ENCODE measurements around the gene FLOT2.

The FLOT2 gene

GRCh38 chr17:28867276-28867675, 30.3 kb downstream of the FLOT2 start:
- Histone ChIP-seq H3K79me2 (ENCODE audit: insufficient read depth, low read length) (no peaks in the 10 kb centered on the region), H3K4me2 (ENCODE audit: low read length) (no peak overlapping the region), H3K9me3 (ENCODE audit: low read length) (no peaks in the 10 kb centered on the region), H3K27ac (ENCODE audit: low read depth, low read length, poor library complexity, severe bottlenecking) (peak overlapping the region; percentile 30), H3K9me2 (ENCODE audit: low read depth, low read length) (no peaks in the 10 kb centered on the region), H3K36me3 (ENCODE audit: insufficient read depth, low read length) (no peaks in the 10 kb centered on the region), H4K20me1 (ENCODE audit: insufficient read depth, low read length) (no peaks in the 10 kb centered on the region), H3K9ac (ENCODE audit: low read length) (no peak overlapping the region), H3K4me1 (ENCODE audit: insufficient read depth, low read length, severe bottlenecking) (peaks cover 44% of the 10 kb centered on the region), H3K4me3 (ENCODE audit: low read depth, low read length, poor library complexity, severe bottlenecking) (no peak overlapping the region), H2AFZ (ENCODE audit: low read length) (no peak overlapping the region), H3F3A (ENCODE audit: insufficient read depth, low read length) (no peaks in the 10 kb centered on the region), H3K27me3 (ENCODE audit: insufficient read depth, low read length) (no peaks in the 10 kb centered on the region)
- TF ChIP-seq EZH2 (IDR thresholded peaks at IDR 0.05; ENCODE audit: borderline replicate concordance, low read length) (no peak), CTCF (IDR thresholded peaks at IDR 0.05; ENCODE audit: low read length) (no peak)

GRCh38 chr17:28865946-28866752, 31.4 kb downstream of the FLOT2 start:
- no peaks in the 10 kb centered on the region for H3K36me3 ChIP-seq (ENCODE audit: insufficient read depth, low read length)
- peak overlapping the region; percentile 84; the same call in 1 of the 2 replicates for H2AFZ ChIP-seq (ENCODE audit: low read length)
- H3K27ac ChIP-seq (ENCODE audit: low read depth, low read length, poor library complexity, severe bottlenecking) = peak overlapping the region; percentile 81
- no peak overlapping the region for H3K4me3 ChIP-seq (ENCODE audit: low read depth, low read length, poor library complexity, severe bottlenecking)
- H3F3A ChIP-seq (ENCODE audit: insufficient read depth, low read length) = no peaks in the 10 kb centered on the region
- no peaks in the 10 kb centered on the region for H3K79me2 ChIP-seq (ENCODE audit: insufficient read depth, low read length)
- H3K27me3 ChIP-seq (ENCODE audit: insufficient read depth, low read length) = no peaks in the 10 kb centered on the region
- no peaks in the 10 kb centered on the region for H4K20me1 ChIP-seq (ENCODE audit: insufficient read depth, low read length)
- H3K9ac ChIP-seq (ENCODE audit: low read length) = peak overlapping the region; percentile 47
- no peak for TF ChIP-seq CTCF (IDR thresholded peaks at IDR 0.05; ENCODE audit: low read length)
- TF ChIP-seq EZH2 (IDR thresholded peaks at IDR 0.05; ENCODE audit: borderline replicate concordance, low read length) = no peak
- peaks cover 33% of the 10 kb centered on the region for H3K4me1 ChIP-seq (ENCODE audit: insufficient read depth, low read length, severe bottlenecking)
- no peaks in the 10 kb centered on the region for H3K9me2 ChIP-seq (ENCODE audit: low read depth, low read length)
- no peaks in the 10 kb centered on the region for H3K9me3 ChIP-seq (ENCODE audit: low read length)
- H3K4me2 ChIP-seq (ENCODE audit: low read length) = peak overlapping the region; percentile 26

GRCh38 chr17:28864991-28865849, 32.3 kb downstream of the FLOT2 start:
- Histone ChIP-seq H3K9me2 (ENCODE audit: low read depth, low read length) (no peaks in the 10 kb centered on the region), H3K9ac (ENCODE audit: low read length) (peak overlapping the region; percentile 47), H3K36me3 (ENCODE audit: insufficient read depth, low read length) (peaks cover 5% of the 10 kb centered on the region; the same call in 1 of the 2 replicates), H3K9me3 (ENCODE audit: low read length) (no peaks in the 10 kb centered on the region), H3K27me3 (ENCODE audit: insufficient read depth, low read length) (no peaks in the 10 kb centered on the region), H3K4me3 (ENCODE audit: low read depth, low read length, poor library complexity, severe bottlenecking) (no peak overlapping the region), H3K4me2 (ENCODE audit: low read length) (peak overlapping the region; percentile 26), H2AFZ (ENCODE audit: low read length) (peak overlapping the region; percentile 84; the same call in 1 of the 2 replicates), H3K27ac (ENCODE audit: low read depth, low read length, poor library complexity, severe bottlenecking) (peak overlapping the region; percentile 81), H4K20me1 (ENCODE audit: insufficient read depth, low read length) (no peaks in the 10 kb centered on the region), H3K4me1 (ENCODE audit: insufficient read depth, low read length, severe bottlenecking) (peaks cover 29% of the 10 kb centered on the region), H3K79me2 (ENCODE audit: insufficient read depth, low read length) (no peaks in the 10 kb centered on the region), H3F3A (ENCODE audit: insufficient read depth, low read length) (no peaks in the 10 kb centered on the region)
- TF ChIP-seq CTCF (IDR thresholded peaks at IDR 0.05; ENCODE audit: low read length) = no peak
- no peak for TF ChIP-seq EZH2 (IDR thresholded peaks at IDR 0.05; ENCODE audit: borderline replicate concordance, low read length)
